Effector CD8-positive, alpha-beta T cell (primary cell): ENCODE measurements around the gene CDH12.
"Not testable (repeated sequence)": the region's sequence is repeated elsewhere in the genome, so short reads cannot be mapped to it uniquely, and the experiment has no call there.

ENCODE experiments used
- DNase-seq: peaks from one replicate; lab custom pipeline; 2025; lab: John Stamatoyannopoulos, UW

Gene CDH12

GRCh38 chr5:22278164-22278563 lies 575.0 kb downstream of the CDH12 start:
- DNase-seq, result no peak

- no peak for DNase-seq
Measured at GRCh38 chr5:22277006-22277405, 576.1 kb downstream of the CDH12 start.

- not testable (repeated sequence) for DNase-seq
Measured at GRCh38 chr5:22265855-22266254, 587.3 kb downstream of the CDH12 start.

- no peak for DNase-seq
Measured at GRCh38 chr5:22258139-22258538, 595.0 kb downstream of the CDH12 start.

GRCh38 chr5:22250528-22250927 lies 602.6 kb downstream of the CDH12 start:
- no peak for DNase-seq

GRCh38 chr5:22249209-22249729 lies 603.9 kb downstream of the CDH12 start:
- DNase-seq, result no peak

- DNase-seq, result no peak
Measured at GRCh38 chr5:22245770-22246169, 607.4 kb downstream of the CDH12 start.

GRCh38 chr5:22242532-22242931 lies 610.6 kb downstream of the CDH12 start:
- DNase-seq, result no peak

GRCh38 chr5:22238047-22238446 lies 615.1 kb downstream of the CDH12 start:
- no peak for DNase-seq

GRCh38 chr5:22226423-22226822 lies 626.7 kb downstream of the CDH12 start:
- DNase-seq, result no peak

GRCh38 chr5:22223079-22223478 lies 630.1 kb downstream of the CDH12 start:
- DNase-seq, result no peak

GRCh38 chr5:22213703-22214495 lies 639.2 kb downstream of the CDH12 start:
- not testable (repeated sequence) for DNase-seq

GRCh38 chr5:22212254-22212991 lies 640.7 kb downstream of the CDH12 start:
- not testable (repeated sequence) for DNase-seq

GRCh38 chr5:22208463-22208862 lies 644.7 kb downstream of the CDH12 start:
- DNase-seq, result not testable (repeated sequence)

GRCh38 chr5:22188651-22189050 lies 664.5 kb downstream of the CDH12 start:
- DNase-seq, result not testable (repeated sequence)

- not testable (repeated sequence) for DNase-seq
Measured at GRCh38 chr5:22187632-22188228, 665.4 kb downstream of the CDH12 start.

GRCh38 chr5:22169226-22169625 lies 683.9 kb downstream of the CDH12 start:
- DNase-seq, result not testable (repeated sequence)

- not testable (repeated sequence) for DNase-seq
Measured at GRCh38 chr5:22168704-22169103, 684.4 kb downstream of the CDH12 start.

- DNase-seq, result not testable (repeated sequence)
Measured at GRCh38 chr5:22165931-22166330, 687.2 kb downstream of the CDH12 start.

- not testable (repeated sequence) for DNase-seq
Measured at GRCh38 chr5:22164910-22165748, 688.0 kb downstream of the CDH12 start.

GRCh38 chr5:22156953-22157352 lies 696.2 kb downstream of the CDH12 start:
- not testable (repeated sequence) for DNase-seq
